HepG2 (cell line): Measurements from ENCODE around the gene PTCD2. TPM values are rescaled to one million over a fixed set of nuclear protein-coding genes. Genes with fewer than 3 reads are reported as not detected.

Experiments used
- ATAC-seq: fragments of 200-7000 bp; cut with Tn5 transposase; 3 replicates; pipeline ENCODE4 v1.9.1; 2020; ENCODE audit warnings: mild to moderate bottlenecking, moderate library complexity
- BruUV-seq: library from RNA; stranded (reverse); fragments of 400-500 nt; replicated peaks from 2 replicates; lab custom pipeline; 2021; lab: Mats Ljungman, UMichigan
- CTCF ChIA-PET: fragments of 300-600 bp; formaldehyde crosslinking; extraction: SDS; loops from one replicate; lab custom pipeline; 2021; ENCODE audit warnings: low total read pairs, inconsistent platforms, low intra/inter-chr PET ratio; lab: Yijun Ruan, JAX
- POLR2A ChIA-PET: fragments of 350-600 bp; sonication (Branson Sonifier 250); formaldehyde crosslinking; loops from one replicate; lab custom pipeline; 2020; ENCODE audit warnings: antibody characterized with exemption, inconsistent platforms; lab: Yijun Ruan, JAX
- DNase-seq: peaks from one replicate; pipeline ENCODE4 v3.0.0-alpha.2; 2015; ENCODE audit warnings: low spot score
- FAIRE-seq: peaks from 3 replicates; lab custom pipeline; 2011; peaks lifted over from hg19 to GRCh38; lab: Jason Lieb, UNC
- H2AFZ ChIP-seq: one replicate; pipeline ENCODE4 v1.6.1; 2011; ENCODE audit warnings: low read length, inconsistent platforms
- H3K27ac ChIP-seq: fragments of 300-600 bp; 3 replicates; pipeline ENCODE4 v1.8.0; 2011; ENCODE audit warnings: mixed run types, mild to moderate bottlenecking, mixed read lengths, low read length, inconsistent platforms; ENCODE audit not compliant: insufficient read depth; ENCODE audit errors: extremely low read length
- H3K27me3 ChIP-seq, 2 experiments: fragments of 200-600 bp in 1 of 2; 2 replicates in 1 of 2; 3 replicates in 1 of 2; pipeline versions ENCODE4 v1.6.0 to v1.8.0; 2011; ENCODE audit warnings: low read length in 2 of 2, mild to moderate bottlenecking in 2 of 2, moderate library complexity in 2 of 2, inconsistent platforms in 1 of 2; ENCODE audit not compliant: insufficient read depth in 2 of 2, control insufficient read depth in 1 of 2
- H3K36me3 ChIP-seq, 2 experiments: fragments of 200-600 bp in 1 of 2; replicated peaks in 1 of 2; 2 replicates in 1 of 2; 3 replicates in 1 of 2; pipeline versions ENCODE4 v1.5.1 to v1.8.0; 2011; ENCODE audit warnings: low read length in 2 of 2, inconsistent platforms in 1 of 2; ENCODE audit not compliant: insufficient read depth in 2 of 2, control insufficient read depth in 1 of 2
- H3K4me1 ChIP-seq: 2 replicates; pipeline ENCODE4 v1.5.1; 2012; ENCODE audit warnings: low read length, inconsistent platforms; ENCODE audit not compliant: insufficient read depth
- H3K4me2 ChIP-seq: 2 replicates; pipeline ENCODE4 v1.6.0; 2011; ENCODE audit warnings: low read depth, low read length, inconsistent platforms
- H3K4me3 ChIP-seq, 3 experiments: fragments of 200-600 bp in 1 of 3; sonication (generic), shearing (Covaris generic) in 1 of 3; replicated peaks in 1 of 3; 2 replicates each; pipeline ENCODE4 v1.5.1; 2011 to 2016; ENCODE audit warnings: low read length in 3 of 3, inconsistent platforms in 2 of 3, low read depth in 2 of 3, mild to moderate bottlenecking in 2 of 3, control low read depth in 1 of 3, mixed read lengths in 1 of 3; ENCODE audit not compliant: insufficient read depth in 1 of 3
- H3K79me2 ChIP-seq: one replicate; pipeline ENCODE4 v1.6.1; 2011; ENCODE audit warnings: low read length, inconsistent platforms; ENCODE audit not compliant: insufficient read depth
- H3K9ac ChIP-seq: 2 replicates; pipeline ENCODE4 v1.6.0; 2011; ENCODE audit warnings: mild to moderate bottlenecking, low read depth, low read length, inconsistent platforms; ENCODE audit not compliant: insufficient read depth
- H3K9me3 ChIP-seq: 2 replicates; pipeline ENCODE4 v1.5.1; 2012; ENCODE audit warnings: mild to moderate bottlenecking, low read length
- H4K20me1 ChIP-seq: 2 replicates; pipeline ENCODE4 v1.6.0; 2011; ENCODE audit warnings: inconsistent platforms, mild to moderate bottlenecking, low read length, moderate library complexity; ENCODE audit not compliant: insufficient read depth
- ESRRA ChIP-seq: sonication (generic); formaldehyde crosslinking; IDR thresholded peaks from 2 replicates; pipeline ENCODE4 v1.5.1; 2020; ENCODE audit warnings: mild to moderate bottlenecking, low read depth, missing genetic modification reagents
- HIVEP1 ChIP-seq: sonication (generic); formaldehyde crosslinking; IDR thresholded peaks from 2 replicates; pipeline ENCODE4 v1.4.0; 2020; ENCODE audit warnings: mild to moderate bottlenecking, missing genetic modification reagents
- IKZF4 ChIP-seq: sonication (generic); formaldehyde crosslinking; IDR thresholded peaks from 2 replicates; pipeline ENCODE4 v1.5.1; 2020; ENCODE audit warnings: borderline replicate concordance, mild to moderate bottlenecking, low read depth, missing genetic modification reagents; ENCODE audit errors: not compliant biosample characterization
- NR2F6 ChIP-seq, 2 experiments: IDR thresholded peaks; 2 replicates each; pipeline ENCODE4 v1.6.1; 2016; ENCODE audit warnings: antibody characterized with exemption in 1 of 2, mild to moderate bottlenecking in 1 of 2
- PLRG1 ChIP-seq: fragments of 450-650 bp; conservative IDR thresholded peaks from 2 replicates; pipeline ENCODE4 v1.6.1; 2016
- REPIN1 ChIP-seq: sonication (generic); formaldehyde crosslinking; IDR thresholded peaks from 2 replicates; pipeline ENCODE4 v1.8.0; 2022; ENCODE audit warnings: missing genetic modification reagents, low read depth, mild to moderate bottlenecking, borderline replicate concordance
- RNF2 ChIP-seq: fragments of 450-650 bp; conservative IDR thresholded peaks from 2 replicates; pipeline ENCODE4 v1.6.1; 2016; ENCODE audit warnings: low read depth
- SNAI1 ChIP-seq: sonication (generic); formaldehyde crosslinking; IDR thresholded peaks from 2 replicates; pipeline ENCODE4 v1.5.0; 2020; ENCODE audit warnings: mild to moderate bottlenecking, missing genetic modification reagents, borderline replicate concordance
- ZNF34 ChIP-seq: sonication (generic); formaldehyde crosslinking; IDR thresholded peaks from 2 replicates; pipeline ENCODE4 v1.4.0; 2020; ENCODE audit warnings: mild to moderate bottlenecking, missing genetic modification reagents, borderline replicate concordance
- ZNF558 ChIP-seq: sonication (generic); formaldehyde crosslinking; IDR thresholded peaks from 2 replicates; pipeline ENCODE4 v1.9.0; 2022; ENCODE audit warnings: mild to moderate bottlenecking, missing genetic modification reagents, borderline replicate concordance
- WGBS: methylation state at CpG from one replicate; pipeline ENCODE4 v1.1.6; 2017; ENCODE audit warnings: low lambda C conversion rate; 5-methylcytosine and 5-hydroxymethylcytosine counted together
- in situ Hi-C: cut with HindIII; loops from 2 replicates; pipeline ENCODE4 v1.10.0; 2017; ENCODE audit warnings: low pct_unique_long_range_greater_than_20kb; ENCODE audit not compliant: extremely low pct_ligation_motif_present
- intact Hi-C: fragments of 100-400 bp; cut with micrococcal nuclease; formaldehyde crosslinking; loops from one replicate; pipeline ENCODE4 v1.10.0; 2022; ENCODE audit not compliant: unreplicated experiment
- polyA plus RNA-seq, 8 experiments: library from polyadenylated mRNA; depleted of rRNA in 3 of 8; stranded (reverse) in 7 of 8; unstranded in 1 of 8; fragments of >200 nt; fragmentation: Illumina TruSeq in 4 of 8; extraction: Trizol in 4 of 8; gene quantifications; 2 replicates each; pipeline versions ENCODE4 v1.2.1 to v1.2.3, GENCODE V29; 2011 to 2016; ENCODE audit warnings: low read depth in 4 of 8, missing spikeins in 1 of 8, mixed read lengths in 1 of 8; ENCODE audit not compliant: insufficient read depth in 1 of 8
- total RNA-seq, 5 experiments: library from RNA; depleted of rRNA; stranded (reverse); fragments of >200 nt; fragmentation: Illumina TruSeq; extraction: Trizol; gene quantifications; 2 replicates each; pipeline ENCODE4 v1.2.3, GENCODE V29; 2016; ENCODE audit warnings: low read depth in 1 of 5
- TF ChIP-seq, protein P1 (sequence below): sonication (generic); formaldehyde crosslinking; IDR thresholded peaks from 2 replicates; pipeline ENCODE4 v1.9.0; 2021; ENCODE audit warnings: missing genetic modification reagents, mild to moderate bottlenecking, borderline replicate concordance
- TF ChIP-seq, protein P2 (sequence below): sonication (generic); formaldehyde crosslinking; IDR thresholded peaks from 2 replicates; pipeline ENCODE4 v1.4.0; 2020; ENCODE audit warnings: missing genetic modification reagents

PTCD2 gene
- total and polyA plus RNA-seq, 2 of the 13 experiments (the other 11 are each of a cell fraction or from before 2014, with no cell fraction given), result 5.3 to 6.4 TPM

DNA sequence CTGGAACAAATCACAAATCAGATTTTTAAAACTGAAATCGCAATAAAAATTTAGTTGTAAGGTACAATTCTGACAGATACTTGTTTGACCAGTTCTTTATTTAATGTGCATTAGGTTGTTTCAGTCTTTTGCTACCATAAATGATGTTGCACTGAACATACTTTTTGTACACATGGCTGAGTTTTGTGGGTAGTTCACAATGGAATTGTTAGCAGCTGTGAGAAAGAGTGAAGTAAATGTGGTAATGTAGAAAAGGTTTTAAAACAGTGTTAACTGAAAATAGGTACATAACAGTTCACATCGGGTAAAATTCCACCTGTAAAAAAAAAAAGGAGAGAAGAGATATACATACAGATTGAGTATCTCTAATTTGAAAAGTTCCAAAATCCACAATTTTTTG, 25.7 kb upstream of the PTCD2 start:
- Histone ChIP-seq H3K36me3 (peaks cover 2 to 21% of the 10 kb centered on the region in 2 experiments; a peak in 4 of 5 replicates), H3K4me2 (peak overlapping the region; percentile 46; the same call in 1 of the 2 replicates), H3K4me3 (no peak overlapping the region; a peak in 1 of 6 replicates), H3K79me2 (peaks cover 34% of the 10 kb centered on the region), H3K27ac (peak overlapping the region; percentile 83), H3K9me3 (no peaks in the 10 kb centered on the region), H3K27me3 (no peaks in the 10 kb centered on the region), H3K4me1 (peaks cover 54% of the 10 kb centered on the region), H3K9ac (peak overlapping the region; percentile 49; the same call in 1 of the 2 replicates), H4K20me1 (no peaks in the 10 kb centered on the region), H2AFZ (no peak overlapping the region)
- BruUV-seq, result no TSS peak
- intact Hi-C loops, result loop anchor here (2.0 kb wide), 1 partner anchor 14 kb away; no protein-coding TSS in a partner anchor
- DNase-seq (no peak), ATAC-seq (no peak), FAIRE-seq (no peak)
- TF ChIP-seq, protein P1, sequence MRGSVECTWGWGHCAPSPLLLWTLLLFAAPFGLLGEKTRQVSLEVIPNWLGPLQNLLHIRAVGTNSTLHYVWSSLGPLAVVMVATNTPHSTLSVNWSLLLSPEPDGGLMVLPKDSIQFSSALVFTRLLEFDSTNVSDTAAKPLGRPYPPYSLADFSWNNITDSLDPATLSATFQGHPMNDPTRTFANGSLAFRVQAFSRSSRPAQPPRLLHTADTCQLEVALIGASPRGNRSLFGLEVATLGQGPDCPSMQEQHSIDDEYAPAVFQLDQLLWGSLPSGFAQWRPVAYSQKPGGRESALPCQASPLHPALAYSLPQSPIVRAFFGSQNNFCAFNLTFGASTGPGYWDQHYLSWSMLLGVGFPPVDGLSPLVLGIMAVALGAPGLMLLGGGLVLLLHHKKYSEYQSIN (CRISPR knock-in tag), result no peak
- no peak for TF ChIP-seq HIVEP1 (CRISPR knock-in tag)
- TF ChIP-seq IKZF4 (CRISPR knock-in tag), result no peak
- TF ChIP-seq, protein P2, sequence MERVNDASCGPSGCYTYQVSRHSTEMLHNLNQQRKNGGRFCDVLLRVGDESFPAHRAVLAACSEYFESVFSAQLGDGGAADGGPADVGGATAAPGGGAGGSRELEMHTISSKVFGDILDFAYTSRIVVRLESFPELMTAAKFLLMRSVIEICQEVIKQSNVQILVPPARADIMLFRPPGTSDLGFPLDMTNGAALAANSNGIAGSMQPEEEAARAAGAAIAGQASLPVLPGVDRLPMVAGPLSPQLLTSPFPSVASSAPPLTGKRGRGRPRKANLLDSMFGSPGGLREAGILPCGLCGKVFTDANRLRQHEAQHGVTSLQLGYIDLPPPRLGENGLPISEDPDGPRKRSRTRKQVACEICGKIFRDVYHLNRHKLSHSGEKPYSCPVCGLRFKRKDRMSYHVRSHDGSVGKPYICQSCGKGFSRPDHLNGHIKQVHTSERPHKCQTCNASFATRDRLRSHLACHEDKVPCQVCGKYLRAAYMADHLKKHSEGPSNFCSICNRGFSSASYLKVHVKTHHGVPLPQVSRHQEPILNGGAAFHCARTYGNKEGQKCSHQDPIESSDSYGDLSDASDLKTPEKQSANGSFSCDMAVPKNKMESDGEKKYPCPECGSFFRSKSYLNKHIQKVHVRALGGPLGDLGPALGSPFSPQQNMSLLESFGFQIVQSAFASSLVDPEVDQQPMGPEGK (CRISPR knock-in tag), result no peak
- TF ChIP-seq ZNF558 (CRISPR knock-in tag), result no peak
- no peak for TF ChIP-seq PLRG1
- no peak for TF ChIP-seq ZNF34 (CRISPR knock-in tag)
- no peak for TF ChIP-seq RNF2
- no peak for TF ChIP-seq ESRRA (CRISPR knock-in tag)
- no peak for TF ChIP-seq SNAI1 (CRISPR knock-in tag)
- TF ChIP-seq REPIN1, result no peak
- no peak for TF ChIP-seq NR2F6 (IDR thresholded peaks at IDR 0.05)
- no peak for TF ChIP-seq NR2F6 (CRISPR knock-in tag; IDR thresholded peaks at IDR 0.05)
- in situ Hi-C loops, result no loop called here
- 89% methylated on average over 2 of the region's 2 CpGs for WGBS
- POLR2A ChIA-PET, result interaction anchor here (1.5 to 1.8 kb wide), 2 partner anchors 9 to 14 kb away, joined by 5 to 7 read pairs; no protein-coding TSS in a partner anchor
- CTCF ChIA-PET, result no interaction called here
